Uterus (tissue), 4 donors: ENCODE data around the gene PID1. TPM values are rescaled to one million over a fixed set of nuclear protein-coding genes. Genes with fewer than 3 reads are reported as not detected.

Experiments used
- DNase-seq, 2 donors: peaks; one replicate each; pipeline ENCODE4 v3.0.0-alpha.2; 2019 to 2020
- H3K27ac ChIP-seq, 2 donors: fragments of 200-600 bp; sonication (generic); 1 replicate in 1 of 2; 2 replicates in 1 of 2; pipeline ENCODE4 v1.5.1; 2016 to 2018
- H3K27me3 ChIP-seq, 2 donors: fragments of 200-600 bp; sonication (generic); one replicate each; pipeline ENCODE4 v1.5.1; 2018 to 2019; ENCODE audit warnings: control low read depth in 1 of 2
- H3K36me3 ChIP-seq, 2 donors: fragments of 200-600 bp; sonication (generic); one replicate each; pipeline ENCODE4 v1.5.1; 2019; ENCODE audit warnings: control low read depth in 1 of 2
- H3K4me1 ChIP-seq, 2 donors: fragments of 200-600 bp; sonication (generic); one replicate each; pipeline ENCODE4 v1.5.1; 2018 to 2019; ENCODE audit warnings: control low read depth in 1 of 2
- H3K4me3 ChIP-seq, 2 donors: fragments of 200-600 bp; sonication (generic); 1 replicate in 1 of 2; 2 replicates in 1 of 2; pipeline ENCODE4 v1.5.1; 2018 to 2019; ENCODE audit warnings: mild to moderate bottlenecking in 1 of 2
- H3K9me3 ChIP-seq, 2 donors: fragments of 200-600 bp; sonication (generic); one replicate each; pipeline ENCODE4 v1.5.1; 2019; ENCODE audit warnings: control low read depth in 1 of 2
- CTCF ChIP-seq, 4 experiments: fragments of 200-600 bp in 2 of 4; fragments of 450-650 bp in 2 of 4; sonication (generic) in 2 of 4; IDR thresholded peaks; one replicate each; pipeline ENCODE4 v1.5.1; 2016 to 2019; ENCODE audit warnings: antibody characterized with exemption in 4 of 4, mild to moderate bottlenecking in 2 of 4, moderate library complexity in 1 of 4
- POLR2A ChIP-seq, 2 donors: fragments of 450-650 bp; IDR thresholded peaks; one replicate each; pipeline ENCODE4 v1.6.1; 2016; ENCODE audit warnings: antibody characterized with exemption in 2 of 2, mild to moderate bottlenecking in 1 of 2, moderate library complexity in 1 of 2
- intact Hi-C: fragments of 100-400 bp; cut with DNase I; formaldehyde crosslinking; loops from one replicate; pipeline ENCODE4 v1.15.1; 2023; ENCODE audit warnings: low total_unique reads
- total RNA-seq, 4 donors: library from RNA; depleted of rRNA in 3 of 4; stranded (reverse); fragments of >200 nt in 3 of 4; gene quantifications; one replicate each; pipeline versions ENCODE4 v1.1.0 to v1.2.4, GENCODE V29; 2014 to 2023
- donor health status: DM: yes; HTN: yes; CAD: no.

Gene PID1
- total RNA-seq, 4 donors from 2014 or later = 26.4 to 48.5 (median 37.1) TPM

- TF ChIP-seq POLR2A (IDR thresholded peaks at IDR 0.05) (no peak), CTCF (IDR thresholded peaks at IDR 0.05) (no peak)
- H3K36me3 ChIP-seq = no peaks in the 10 kb centered on the region
- H3K27ac ChIP-seq = no peak overlapping the region
- no peak overlapping the region for H3K4me3 ChIP-seq
- no peaks in the 10 kb centered on the region for H3K27me3 ChIP-seq
- DNase-seq = no peak
- intact Hi-C loops = no loop called here
- H3K4me1 ChIP-seq = no peaks in the 10 kb centered on the region
- no peaks in the 10 kb centered on the region for H3K9me3 ChIP-seq
These were observed 227.4 kb downstream of the PID1 start for GRCh38 chr2:229043681-229044080.

DNA sequence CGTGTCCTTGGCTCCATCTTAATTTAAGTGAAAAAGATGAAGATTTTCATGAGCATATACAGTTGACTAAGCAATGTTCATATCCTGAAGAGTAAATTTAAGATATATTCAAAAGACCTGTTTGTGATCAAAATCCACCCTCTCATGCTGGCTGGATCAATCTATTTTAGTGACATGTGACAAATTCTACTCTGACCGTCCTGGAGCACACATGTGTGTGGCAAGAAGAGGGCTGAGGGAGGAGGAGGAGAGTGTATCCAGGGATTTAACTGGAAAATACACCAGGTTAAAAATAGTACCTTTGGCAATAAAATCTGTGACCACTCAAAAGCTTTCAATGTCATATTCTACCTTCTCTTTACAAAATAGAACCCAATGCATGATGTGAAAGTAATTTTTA lies 228.7 kb downstream of the PID1 start:
- H3K36me3 ChIP-seq = no peaks in the 10 kb centered on the region
- TF ChIP-seq POLR2A (IDR thresholded peaks at IDR 0.05) (no peak), CTCF (IDR thresholded peaks at IDR 0.05) (no peak)
- no peak overlapping the region for H3K27ac ChIP-seq
- no peak for DNase-seq
- H3K4me3 ChIP-seq = no peak overlapping the region
- no peaks in the 10 kb centered on the region for H3K27me3 ChIP-seq
- intact Hi-C loops = no loop called here
- no peaks in the 10 kb centered on the region for H3K4me1 ChIP-seq
- H3K9me3 ChIP-seq = no peaks in the 10 kb centered on the region

DNA sequence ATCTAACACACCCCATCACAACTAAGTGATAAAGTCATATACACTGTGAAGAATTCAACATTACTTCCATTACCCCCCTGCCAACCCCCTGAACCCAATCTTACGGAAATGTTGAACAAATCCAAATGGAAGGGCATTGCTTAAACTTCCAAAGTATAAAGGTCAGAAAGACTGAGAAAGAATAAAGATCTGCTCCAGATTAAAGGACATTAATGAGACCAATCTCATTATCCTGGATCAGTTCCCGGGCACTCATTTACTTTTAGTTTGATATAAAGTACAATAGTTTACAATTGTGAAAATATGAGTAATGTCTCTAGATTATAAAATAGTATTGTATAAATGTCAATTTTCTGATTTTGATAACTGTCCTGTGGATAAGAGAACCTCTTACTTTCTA lies 229.4 kb downstream of the PID1 start:
- Histone ChIP-seq H3K27ac (no peak overlapping the region), H3K9me3 (no peaks in the 10 kb centered on the region), H3K4me3 (no peak overlapping the region), H3K27me3 (no peaks in the 10 kb centered on the region), H3K4me1 (no peaks in the 10 kb centered on the region), H3K36me3 (no peaks in the 10 kb centered on the region)
- intact Hi-C loops = no loop called here
- no peak for DNase-seq
- TF ChIP-seq POLR2A (IDR thresholded peaks at IDR 0.05) (no peak), CTCF (IDR thresholded peaks at IDR 0.05) (no peak)

DNA sequence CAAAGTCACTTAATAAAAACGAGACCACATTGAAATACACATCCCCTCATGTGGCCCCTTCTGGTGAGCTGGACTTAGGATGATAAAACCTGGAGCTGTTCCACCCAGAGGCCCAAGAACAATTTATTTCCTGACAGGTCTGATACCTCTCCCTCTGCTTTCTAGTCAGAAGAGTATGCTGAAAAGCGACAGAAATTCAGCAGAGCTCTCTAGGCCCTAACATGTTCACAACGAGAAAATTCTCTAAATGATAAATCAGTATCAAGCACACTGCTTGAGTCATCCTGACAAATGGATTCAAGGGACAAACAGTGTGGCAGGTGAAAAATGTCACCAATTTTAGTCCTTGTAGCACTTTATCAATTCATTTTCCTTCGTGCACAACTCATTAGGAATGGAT lies 233.5 kb downstream of the PID1 start:
- no peaks in the 10 kb centered on the region for H3K4me1 ChIP-seq
- no peaks in the 10 kb centered on the region for H3K27me3 ChIP-seq
- H3K27ac ChIP-seq = no peak overlapping the region
- H3K9me3 ChIP-seq = no peaks in the 10 kb centered on the region
- no peak for DNase-seq
- no peak overlapping the region for H3K4me3 ChIP-seq
- intact Hi-C loops = no loop called here
- H3K36me3 ChIP-seq = no peaks in the 10 kb centered on the region
- TF ChIP-seq POLR2A (IDR thresholded peaks at IDR 0.05) = no peak
- TF ChIP-seq CTCF (IDR thresholded peaks at IDR 0.05) = no peak

DNA sequence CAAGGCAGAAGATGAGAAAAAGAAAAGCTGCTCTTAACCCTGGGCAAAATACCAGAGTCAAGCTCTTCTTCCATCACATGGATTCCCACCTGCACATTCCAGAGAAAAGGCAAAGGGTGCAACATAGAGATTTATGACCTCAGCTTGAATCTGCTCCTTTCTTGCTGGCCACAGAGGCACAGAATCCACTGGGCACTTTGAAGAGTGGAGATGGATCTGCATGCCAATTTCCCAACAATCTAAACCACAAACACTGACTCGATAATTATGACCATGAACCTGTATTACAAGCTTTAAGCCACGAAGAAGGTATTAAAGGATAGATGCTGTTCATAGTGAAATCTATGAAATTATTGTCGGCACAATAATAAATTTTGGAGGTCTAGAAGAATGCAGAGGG lies 237.3 kb downstream of the PID1 start:
- TF ChIP-seq CTCF (IDR thresholded peaks at IDR 0.05) (no peak), POLR2A (IDR thresholded peaks at IDR 0.05) (no peak)
- Histone ChIP-seq H3K4me1 (no peaks in the 10 kb centered on the region), H3K4me3 (no peak overlapping the region), H3K36me3 (no peaks in the 10 kb centered on the region), H3K27ac (no peak overlapping the region), H3K9me3 (no peaks in the 10 kb centered on the region), H3K27me3 (no peaks in the 10 kb centered on the region)
- intact Hi-C loops = no loop called here
- DNase-seq = no peak
